Stimulated activated CD4-positive, alpha-beta T cell treated with anti-CD3 and anti-CD28 coated beads, Interleukin-15, amount 100 ng/mL, for 48 hours (primary cell): ENCODE results near the gene EPHA5.

Experiments used
- DNase-seq, 2 donors: peaks; one replicate each; pipeline ENCODE4 v3.0.0-alpha.2; 2020; ENCODE audit warnings: low read depth in 2 of 2

EPHA5 gene

GRCh38 chr4:65495439-65495838 lies 174.8 kb downstream of the EPHA5 start:
- no peak for DNase-seq

GRCh38 chr4:65482410-65482809 lies 187.9 kb downstream of the EPHA5 start:
- no peak for DNase-seq

- DNase-seq = no peak
These were observed 197.8 kb downstream of the EPHA5 start for GRCh38 chr4:65472531-65472930.

GRCh38 chr4:65467068-65467680 lies 203.1 kb downstream of the EPHA5 start:
- DNase-seq = no peak

GRCh38 chr4:65461781-65462180 lies 208.5 kb downstream of the EPHA5 start:
- DNase-seq = no peak

DNA sequence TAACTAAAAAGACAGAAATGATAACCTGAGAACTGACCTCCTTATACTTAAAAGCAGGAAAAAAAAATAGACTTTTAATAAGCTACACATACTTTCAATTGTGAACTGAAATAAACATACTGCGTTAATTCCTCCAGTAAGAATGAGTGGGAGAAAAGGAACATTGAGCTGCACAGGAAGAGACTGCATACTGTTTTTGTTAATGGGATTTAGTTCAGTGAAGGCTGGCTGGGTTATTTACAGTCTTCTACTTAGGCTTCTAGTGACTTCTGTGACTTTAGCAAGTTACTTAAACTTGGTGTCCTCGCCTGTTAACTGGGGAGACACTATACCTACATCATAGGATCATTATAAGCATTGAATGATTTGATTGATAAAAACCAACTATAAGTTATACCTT lies 213.3 kb downstream of the EPHA5 start:
- no peak for DNase-seq

GRCh38 chr4:65456579-65456978 lies 213.7 kb downstream of the EPHA5 start:
- no peak for DNase-seq

GRCh38 chr4:65453398-65453797 lies 216.9 kb downstream of the EPHA5 start:
- DNase-seq = no peak

- no peak for DNase-seq
These were observed 219.4 kb downstream of the EPHA5 start for GRCh38 chr4:65450899-65451298.

GRCh38 chr4:65437102-65437501 lies 233.2 kb downstream of the EPHA5 start:
- no peak for DNase-seq

DNA sequence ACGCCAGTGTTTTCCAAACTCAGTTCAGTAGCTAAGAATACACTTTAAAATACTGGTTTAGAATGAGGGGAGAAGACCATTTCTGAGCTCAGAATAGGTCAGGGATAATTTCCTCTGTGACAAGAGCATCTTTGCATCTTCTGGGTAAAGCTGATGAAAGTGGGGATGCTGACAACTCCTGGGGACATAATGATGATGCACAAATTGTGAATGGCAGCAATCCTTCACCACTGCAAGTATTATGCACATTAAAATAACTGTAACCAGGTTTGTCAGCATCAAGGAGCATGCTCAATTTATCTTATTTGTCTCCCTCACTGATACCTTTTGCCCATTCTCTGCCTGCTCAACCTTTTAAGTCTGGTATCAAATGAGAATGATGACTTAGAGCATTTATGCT lies 248.2 kb downstream of the EPHA5 start:
- no peak for DNase-seq

GRCh38 chr4:65420036-65420435 lies 250.3 kb downstream of the EPHA5 start:
- DNase-seq = no peak

DNA sequence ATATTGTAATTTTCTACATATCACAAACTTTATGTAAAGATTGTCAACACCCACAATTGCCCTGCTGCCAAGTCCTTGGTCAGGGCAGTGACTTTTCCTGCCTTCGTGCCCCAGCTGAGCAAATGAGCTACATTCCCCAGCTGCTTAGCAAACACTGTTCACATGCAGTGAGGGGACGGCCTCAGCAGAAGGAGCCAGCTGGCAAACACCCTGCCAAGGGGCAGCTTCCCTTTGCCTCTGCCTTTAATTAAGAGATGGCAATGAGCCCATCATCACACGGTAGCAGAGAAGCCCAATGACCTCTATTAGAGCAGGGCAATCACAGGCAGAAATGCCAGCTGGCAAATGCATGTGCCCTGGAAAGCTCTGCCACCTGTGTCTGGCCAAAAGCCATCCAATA lies 253.4 kb downstream of the EPHA5 start:
- no peak for DNase-seq

DNA sequence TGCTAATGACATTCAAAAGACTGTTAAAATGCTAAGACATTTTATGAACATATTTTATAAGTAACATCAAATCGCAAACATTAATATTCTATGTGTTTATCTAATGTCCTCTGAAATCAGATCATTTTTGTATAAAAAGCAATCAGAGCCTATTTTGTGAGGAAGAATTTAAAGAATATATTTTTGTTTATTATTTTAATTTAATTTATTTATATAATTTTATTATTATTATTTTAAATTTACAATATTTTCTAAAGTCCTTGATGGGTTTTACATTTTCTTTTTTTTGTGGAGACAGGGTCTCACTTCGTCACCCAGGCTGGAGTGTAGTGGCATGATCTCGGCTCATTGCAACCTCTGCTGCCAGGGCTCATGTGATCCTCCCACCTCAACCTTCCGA lies 262.8 kb downstream of the EPHA5 start:
- DNase-seq = no peak

GRCh38 chr4:65401083-65401482 lies 269.2 kb downstream of the EPHA5 start:
- no peak for DNase-seq

- no peak for DNase-seq
These were observed 271.2 kb downstream of the EPHA5 start for GRCh38 chr4:65399084-65399483.

DNA sequence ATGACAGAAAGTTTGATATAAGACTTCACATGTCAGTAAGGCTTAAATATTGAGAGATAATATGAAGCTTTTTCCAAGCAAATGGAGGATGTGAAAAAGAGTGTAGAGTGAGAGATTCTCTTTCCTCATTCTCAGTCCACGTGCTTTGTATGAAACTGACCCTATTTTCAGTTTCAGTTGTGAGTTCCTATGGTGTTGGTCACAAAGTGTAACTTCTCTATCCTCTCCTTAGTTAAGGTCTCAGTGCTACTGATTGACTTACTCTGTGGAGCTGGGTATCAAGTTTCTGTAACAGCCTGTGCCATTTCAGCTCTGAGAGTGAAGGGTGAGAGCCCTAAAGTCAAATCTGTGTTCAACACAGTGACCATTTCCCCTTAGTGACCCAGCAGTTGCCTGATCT lies 277.2 kb downstream of the EPHA5 start:
- DNase-seq = no peak

GRCh38 chr4:65392488-65392887 lies 277.8 kb downstream of the EPHA5 start:
- no peak for DNase-seq

DNA sequence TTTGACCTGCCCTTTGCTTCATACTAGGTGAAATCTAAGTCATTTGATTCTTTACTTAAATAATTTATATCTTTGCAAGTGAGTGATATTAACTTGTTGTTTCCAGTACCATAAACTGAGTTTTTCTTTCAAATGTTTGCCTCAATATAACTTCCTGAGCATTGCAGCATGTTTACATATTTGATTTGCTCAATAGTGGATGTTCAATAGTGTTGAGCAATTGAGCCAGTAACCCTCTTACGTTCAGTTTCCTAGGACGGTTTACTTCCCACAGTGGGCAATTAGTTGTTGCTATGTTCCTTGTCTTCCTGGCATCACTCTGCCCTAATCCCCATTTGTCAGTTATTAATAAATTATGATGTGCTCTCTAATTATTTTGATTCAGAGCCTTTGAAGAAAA lies 278.5 kb downstream of the EPHA5 start:
- no peak for DNase-seq

GRCh38 chr4:65391382-65391781 lies 278.9 kb downstream of the EPHA5 start:
- DNase-seq = no peak

DNA sequence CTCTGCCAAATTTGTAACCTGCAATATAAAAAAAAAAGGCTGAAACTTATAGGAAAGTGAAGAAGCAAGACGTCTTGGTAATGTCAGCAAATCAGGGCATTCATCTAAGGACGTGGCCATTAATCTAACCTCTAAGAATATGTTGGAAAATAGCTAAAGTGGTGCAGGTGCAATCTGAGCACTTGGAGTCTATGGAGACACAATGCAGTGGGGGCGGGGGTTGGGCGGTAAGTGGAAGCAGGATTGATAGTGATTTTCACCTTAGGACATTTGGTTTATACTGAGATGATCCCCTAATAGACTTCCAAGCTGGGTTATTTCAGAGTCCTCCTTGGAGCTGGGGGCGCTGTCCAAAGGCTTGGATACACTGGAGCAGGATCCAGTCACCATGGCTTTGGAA lies 283.4 kb downstream of the EPHA5 start:
- DNase-seq = no peak

DNA sequence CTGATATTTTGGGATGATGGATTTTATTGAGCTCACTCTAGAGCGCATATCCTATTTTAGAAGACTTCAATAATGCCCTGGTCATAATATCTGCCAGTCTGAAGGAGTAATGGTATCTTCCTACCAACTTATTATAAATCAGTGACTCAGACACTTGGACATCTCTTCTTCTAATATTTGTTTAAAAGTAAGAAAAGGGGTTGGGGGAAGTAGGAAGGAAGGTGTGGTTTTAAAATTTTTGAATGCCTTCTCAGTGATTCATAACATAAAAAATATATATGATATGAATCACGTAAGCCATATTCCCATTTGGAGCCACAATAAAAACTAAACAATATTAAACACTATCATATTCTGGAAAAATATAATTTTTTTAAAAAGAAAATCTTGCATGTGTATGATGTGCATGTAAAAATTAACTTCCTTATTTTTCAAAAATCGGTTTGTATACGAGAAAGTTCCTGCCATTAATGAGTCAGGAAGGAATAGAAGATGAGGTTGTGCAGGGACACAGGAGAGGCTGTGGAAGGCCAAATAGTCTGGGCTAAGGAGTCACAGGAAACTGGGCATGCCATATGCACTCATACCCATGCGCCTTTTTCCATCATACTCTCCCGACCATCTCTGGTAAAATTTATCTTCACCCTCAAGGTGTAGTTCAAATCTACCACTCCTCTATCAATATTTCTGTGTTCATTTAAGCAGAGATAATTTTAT lies 286.5 kb downstream of the EPHA5 start:
- DNase-seq = no peak

DNA sequence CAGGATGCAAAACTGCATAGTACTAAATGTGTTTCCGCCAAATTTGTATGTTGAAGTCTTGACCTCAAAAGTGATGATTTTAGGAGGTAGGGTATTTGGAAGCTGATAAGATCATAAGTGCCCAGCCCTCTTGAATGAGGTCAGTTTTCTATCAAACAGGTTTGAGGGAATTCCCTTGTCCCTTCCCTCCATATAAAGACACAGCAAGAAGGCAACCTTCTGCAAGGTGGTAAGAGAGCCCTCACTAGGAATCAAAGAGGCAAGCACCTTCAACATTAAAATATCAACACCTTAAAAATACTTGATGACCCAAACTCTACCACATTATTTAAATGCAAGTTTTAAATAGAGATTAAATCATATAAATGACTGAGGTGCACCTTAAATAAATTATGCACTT lies 288.6 kb downstream of the EPHA5 start:
- DNase-seq = no peak

- DNase-seq = no peak
These were observed 299.6 kb downstream of the EPHA5 start for GRCh38 chr4:65370709-65371108.
